ENCODE data around the gene LAMTOR5. TPM values are rescaled to one million over a fixed set of nuclear protein-coding genes. Genes with fewer than 3 reads are reported as not detected.
A peak's percentile ranks its signal among the peaks of the same experiment; 100 is the strongest.
"Not testable (repeated sequence)": the region's sequence is repeated elsewhere in the genome, so short reads cannot be mapped to it uniquely, and the experiment has no call there.

LAMTOR5 gene
- polyA plus RNA-seq, 1 donor from 2014 or later = 102 TPM

DNA sequence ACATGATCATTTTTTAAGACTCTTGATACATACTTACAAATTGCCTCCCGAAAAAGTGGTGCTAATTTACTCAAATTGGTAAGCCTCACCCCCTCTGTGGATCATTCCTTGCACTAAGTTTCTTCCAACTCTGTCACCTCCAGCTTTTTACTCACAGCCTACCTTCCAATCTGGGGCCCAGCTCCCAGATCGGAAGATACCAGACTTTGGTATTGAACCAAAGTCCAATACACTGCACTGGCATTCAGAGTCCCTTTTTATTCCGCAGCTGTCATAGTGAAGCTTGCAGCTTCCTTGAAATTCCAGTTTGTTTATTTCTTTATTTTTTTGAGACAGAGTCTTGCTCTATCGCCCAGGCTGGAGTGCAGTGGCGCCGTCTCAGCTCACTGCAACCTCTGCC lies 1.8 kb upstream of the LAMTOR5 start:
- H3F3A ChIP-seq (ENCODE audit: insufficient read depth, low read length, poor library complexity, severe bottlenecking) = no peaks in the 10 kb centered on the region
- TF ChIP-seq RAD21 (conservative IDR thresholded peaks at IDR 0.05) (no peak), POLR2AphosphoS5 (IDR thresholded peaks at IDR 0.05) (no peak), MXI1 (conservative IDR thresholded peaks at IDR 0.05; ENCODE audit: poor library complexity, severe bottlenecking) (no peak), SMC3 (conservative IDR thresholded peaks at IDR 0.05; ENCODE audit: poor library complexity) (no peak), TAF1 (IDR thresholded peaks at IDR 0.05; ENCODE audit: low read depth) (no peak), EP300 (conservative IDR thresholded peaks at IDR 0.05; ENCODE audit: poor library complexity, severe bottlenecking) (no peak)
- TF ChIP-seq, protein P1, sequence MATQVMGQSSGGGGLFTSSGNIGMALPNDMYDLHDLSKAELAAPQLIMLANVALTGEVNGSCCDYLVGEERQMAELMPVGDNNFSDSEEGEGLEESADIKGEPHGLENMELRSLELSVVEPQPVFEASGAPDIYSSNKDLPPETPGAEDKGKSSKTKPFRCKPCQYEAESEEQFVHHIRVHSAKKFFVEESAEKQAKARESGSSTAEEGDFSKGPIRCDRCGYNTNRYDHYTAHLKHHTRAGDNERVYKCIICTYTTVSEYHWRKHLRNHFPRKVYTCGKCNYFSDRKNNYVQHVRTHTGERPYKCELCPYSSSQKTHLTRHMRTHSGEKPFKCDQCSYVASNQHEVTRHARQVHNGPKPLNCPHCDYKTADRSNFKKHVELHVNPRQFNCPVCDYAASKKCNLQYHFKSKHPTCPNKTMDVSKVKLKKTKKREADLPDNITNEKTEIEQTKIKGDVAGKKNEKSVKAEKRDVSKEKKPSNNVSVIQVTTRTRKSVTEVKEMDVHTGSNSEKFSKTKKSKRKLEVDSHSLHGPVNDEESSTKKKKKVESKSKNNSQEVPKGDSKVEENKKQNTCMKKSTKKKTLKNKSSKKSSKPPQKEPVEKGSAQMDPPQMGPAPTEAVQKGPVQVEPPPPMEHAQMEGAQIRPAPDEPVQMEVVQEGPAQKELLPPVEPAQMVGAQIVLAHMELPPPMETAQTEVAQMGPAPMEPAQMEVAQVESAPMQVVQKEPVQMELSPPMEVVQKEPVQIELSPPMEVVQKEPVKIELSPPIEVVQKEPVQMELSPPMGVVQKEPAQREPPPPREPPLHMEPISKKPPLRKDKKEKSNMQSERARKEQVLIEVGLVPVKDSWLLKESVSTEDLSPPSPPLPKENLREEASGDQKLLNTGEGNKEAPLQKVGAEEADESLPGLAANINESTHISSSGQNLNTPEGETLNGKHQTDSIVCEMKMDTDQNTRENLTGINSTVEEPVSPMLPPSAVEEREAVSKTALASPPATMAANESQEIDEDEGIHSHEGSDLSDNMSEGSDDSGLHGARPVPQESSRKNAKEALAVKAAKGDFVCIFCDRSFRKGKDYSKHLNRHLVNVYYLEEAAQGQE (IDR thresholded peaks at IDR 0.05; ENCODE audit: borderline replicate concordance) = no peak

DNA sequence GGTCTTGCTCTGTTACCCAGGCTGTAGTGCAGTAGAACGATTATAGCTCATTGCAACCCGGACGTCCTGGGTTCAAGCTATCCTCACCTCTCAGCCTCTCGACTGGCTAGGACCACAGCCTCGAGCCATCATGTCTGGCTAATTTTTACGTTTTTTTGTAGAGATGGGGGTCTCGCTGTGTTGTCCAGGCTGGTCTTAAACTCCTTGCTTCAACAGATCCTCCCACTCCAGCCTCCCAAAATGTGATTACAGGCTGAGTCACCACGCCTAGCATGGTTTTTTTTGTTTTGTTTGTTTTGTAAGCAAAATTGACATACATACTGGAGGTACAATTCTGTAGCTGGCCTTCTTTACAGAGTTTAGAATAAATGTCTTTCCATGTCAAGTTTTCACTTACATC lies 994 bp upstream of the LAMTOR5 start:
- Histone ChIP-seq H3K9me2 (ENCODE audit: insufficient read depth, low read length) (no peaks in the 10 kb centered on the region), H2AFZ (ENCODE audit: low read depth, low read length) (no peak overlapping the region), H3K79me2 (replicated peaks; ENCODE audit: insufficient read depth, low read length) (peaks cover 13% of the 10 kb centered on the region), H3K4me3 (ENCODE audit: low read length) (peak overlapping the region; percentile 97), H4K20me1 (ENCODE audit: insufficient read depth) (no peaks in the 10 kb centered on the region), H3K9ac (ENCODE audit: low read length) (no peak overlapping the region), H3K27ac (ENCODE audit: low read length) (no peak overlapping the region), H3F3A (ENCODE audit: insufficient read depth, low read length, poor library complexity, severe bottlenecking) (no peaks in the 10 kb centered on the region), H3K27me3 (ENCODE audit: insufficient read depth, low read depth, low read length) (no peaks in the 10 kb centered on the region), H3K9me3 (ENCODE audit: low read length) (no peaks in the 10 kb centered on the region), H3K4me2 (ENCODE audit: low read length) (no peak overlapping the region), H3K36me3 (ENCODE audit: insufficient read depth, low read length) (no peaks in the 10 kb centered on the region)
- TF ChIP-seq, protein P2, sequence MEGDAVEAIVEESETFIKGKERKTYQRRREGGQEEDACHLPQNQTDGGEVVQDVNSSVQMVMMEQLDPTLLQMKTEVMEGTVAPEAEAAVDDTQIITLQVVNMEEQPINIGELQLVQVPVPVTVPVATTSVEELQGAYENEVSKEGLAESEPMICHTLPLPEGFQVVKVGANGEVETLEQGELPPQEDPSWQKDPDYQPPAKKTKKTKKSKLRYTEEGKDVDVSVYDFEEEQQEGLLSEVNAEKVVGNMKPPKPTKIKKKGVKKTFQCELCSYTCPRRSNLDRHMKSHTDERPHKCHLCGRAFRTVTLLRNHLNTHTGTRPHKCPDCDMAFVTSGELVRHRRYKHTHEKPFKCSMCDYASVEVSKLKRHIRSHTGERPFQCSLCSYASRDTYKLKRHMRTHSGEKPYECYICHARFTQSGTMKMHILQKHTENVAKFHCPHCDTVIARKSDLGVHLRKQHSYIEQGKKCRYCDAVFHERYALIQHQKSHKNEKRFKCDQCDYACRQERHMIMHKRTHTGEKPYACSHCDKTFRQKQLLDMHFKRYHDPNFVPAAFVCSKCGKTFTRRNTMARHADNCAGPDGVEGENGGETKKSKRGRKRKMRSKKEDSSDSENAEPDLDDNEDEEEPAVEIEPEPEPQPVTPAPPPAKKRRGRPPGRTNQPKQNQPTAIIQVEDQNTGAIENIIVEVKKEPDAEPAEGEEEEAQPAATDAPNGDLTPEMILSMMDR (IDR thresholded peaks at IDR 0.05; ENCODE audit: poor library complexity, severe bottlenecking) = no peak
- TF ChIP-seq EP300 (conservative IDR thresholded peaks at IDR 0.05; ENCODE audit: poor library complexity, severe bottlenecking) = no peak
- no peak for TF ChIP-seq SMC3 (conservative IDR thresholded peaks at IDR 0.05; ENCODE audit: poor library complexity)
- no peak for TF ChIP-seq EZH2 (IDR thresholded peaks at IDR 0.05; ENCODE audit: borderline replicate concordance, insufficient read depth, low read length, poor library complexity, severe bottlenecking)
- TF ChIP-seq, protein P1 (IDR thresholded peaks at IDR 0.05; ENCODE audit: borderline replicate concordance) = no peak
- no peak for TF ChIP-seq RAD21 (conservative IDR thresholded peaks at IDR 0.05)
- TF ChIP-seq POLR2AphosphoS5 (IDR thresholded peaks at IDR 0.05) = no peak
- TF ChIP-seq TAF1 (IDR thresholded peaks at IDR 0.05; ENCODE audit: low read depth) = no peak
- no peak for TF ChIP-seq MXI1 (conservative IDR thresholded peaks at IDR 0.05; ENCODE audit: poor library complexity, severe bottlenecking)

More for the DNA sequence above, 1.8 kb upstream of the LAMTOR5 start:
- Histone ChIP-seq H3K36me3 (ENCODE audit: insufficient read depth, low read length) (no peaks in the 10 kb centered on the region), H2AFZ (ENCODE audit: low read depth, low read length) (no peak overlapping the region), H3K9ac (ENCODE audit: low read length) (no peak overlapping the region), H3K9me2 (ENCODE audit: insufficient read depth, low read length) (no peaks in the 10 kb centered on the region), H4K20me1 (ENCODE audit: insufficient read depth) (no peaks in the 10 kb centered on the region), H3K4me3 (ENCODE audit: low read length) (no peak overlapping the region), H3K9me3 (ENCODE audit: low read length) (no peaks in the 10 kb centered on the region), H3K27ac (ENCODE audit: low read length) (no peak overlapping the region), H3K4me2 (ENCODE audit: low read length) (no peak overlapping the region), H3K79me2 (replicated peaks; ENCODE audit: insufficient read depth, low read length) (peaks cover 13% of the 10 kb centered on the region), H3K27me3 (ENCODE audit: insufficient read depth, low read depth, low read length) (no peaks in the 10 kb centered on the region)

DNA sequence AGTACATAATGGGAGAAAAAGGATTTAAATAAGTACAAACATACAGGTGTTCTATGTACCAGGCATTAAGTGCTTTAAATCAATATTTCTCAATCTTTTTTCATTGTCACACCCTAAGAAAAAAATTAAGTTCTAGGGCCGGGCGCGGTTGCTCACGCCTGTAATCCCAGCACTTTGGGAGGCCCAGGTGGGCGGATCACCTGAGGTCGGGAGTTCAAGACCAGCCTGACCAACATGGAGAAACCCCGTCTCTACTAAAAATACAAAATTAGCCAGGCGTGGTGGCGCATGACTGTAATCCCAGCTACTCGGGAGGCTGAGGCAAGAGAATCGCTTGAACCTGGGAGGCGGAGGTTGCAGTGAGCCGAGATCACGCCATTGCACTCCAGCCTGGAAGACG lies 1.1 kb downstream of the LAMTOR5 start:
- H3K4me2 ChIP-seq (ENCODE audit: low read length) = peak overlapping the region; percentile 60
- H3K4me3 ChIP-seq (ENCODE audit: low read length) = peak overlapping the region; percentile 97
- not testable (repeated sequence) for H4K20me1 ChIP-seq (ENCODE audit: insufficient read depth); H3K9ac ChIP-seq (ENCODE audit: low read length); H3K36me3 ChIP-seq (ENCODE audit: insufficient read depth, low read length); H3K9me2 ChIP-seq (ENCODE audit: insufficient read depth, low read length); H3K27ac ChIP-seq (ENCODE audit: low read length); H3K9me3 ChIP-seq (ENCODE audit: low read length); H3K27me3 ChIP-seq (ENCODE audit: insufficient read depth, low read depth, low read length); H3F3A ChIP-seq (ENCODE audit: insufficient read depth, low read length, poor library complexity, severe bottlenecking); H2AFZ ChIP-seq (ENCODE audit: low read depth, low read length)
- peaks cover 13% of the 10 kb centered on the region for H3K79me2 ChIP-seq (replicated peaks; ENCODE audit: insufficient read depth, low read length)
